Adrenal gland (tissue), 5 donors: ENCODE data around the gene ZDHHC18.

ENCODE experiments used
- CTCF ChIP-seq, 6 experiments: fragments of 450-650 bp in 4 of 6; fragments of 200-600 bp in 2 of 6; sonication (generic) in 1 of 6; IDR thresholded peaks; 1 replicate in 5 of 6; 2 replicates in 1 of 6; pipeline versions ENCODE4 v1.5.1 to v1.8.0; 2016 to 2021; ENCODE audit warnings: antibody characterized with exemption in 6 of 6, mild to moderate bottlenecking in 2 of 6, moderate library complexity in 1 of 6
- POLR2A ChIP-seq, 2 donors: fragments of 450-650 bp; IDR thresholded peaks; one replicate each; pipeline ENCODE4 v1.6.1; 2017; ENCODE audit warnings: antibody characterized with exemption in 2 of 2, mild to moderate bottlenecking in 2 of 2, moderate library complexity in 1 of 2
- donor health status: DM: no; HTN: no; CAD: no.

GRCh38 chr1:26789931-26790330 lies 36.6 kb upstream of the ZDHHC18 start:
- TF ChIP-seq CTCF (IDR thresholded peaks at IDR 0.05) (no peak), POLR2A (IDR thresholded peaks at IDR 0.05) (no peak)
